ENCODE data around the gene SHROOM3.

GRCh38 chr4:76751612-76752343 is 316.7 kb downstream of the SHROOM3 start:
- TF ChIP-seq TAF1 (IDR thresholded peaks at IDR 0.05; ENCODE audit: borderline replicate concordance, insufficient read depth, low read length), result no peak
- TF ChIP-seq POLR2AphosphoS5 (IDR thresholded peaks at IDR 0.05; ENCODE audit: low read depth, low read length), result no peak
- TF ChIP-seq REST (IDR thresholded peaks at IDR 0.05; ENCODE audit: insufficient read depth in 1 of 2, low read depth in 2 of 2, low read length in 2 of 2), result no peak
- no peak for TF ChIP-seq SIN3A (IDR thresholded peaks at IDR 0.05; ENCODE audit: borderline replicate concordance, insufficient read depth, low read length)

Measured in PFSK-1 (cell line).